Measurements from ENCODE around the gene DLGAP4.

GRCh38 chr20:36284751-36285150 is 21.4 kb upstream of the DLGAP4 start:
- TF ChIP-seq CTCF (IDR thresholded peaks at IDR 0.05; ENCODE audit: low read depth, low read length, poor library complexity, severe bottlenecking) (no peak), EZH2phosphoT487 (IDR thresholded peaks at IDR 0.05; ENCODE audit: borderline replicate concordance, low read length) (no peak)

Measured in DOHH2 (cell line).